Choroid plexus epithelial cell (primary cell): ENCODE results near the gene SYNJ2.

ENCODE experiments used
- DNase-seq: peaks from one replicate; pipeline ENCODE4 v3.0.0-alpha.2; 2010; ENCODE audit warnings: low read depth
- H3K4me3 ChIP-seq: 2 replicates; pipeline ENCODE4 v1.5.1; 2011; ENCODE audit warnings: low read depth, mild to moderate bottlenecking, control low read depth, low read length, moderate library complexity
- TF ChIP-seq, protein P1 (sequence below): conservative IDR thresholded peaks from 2 replicates; pipeline ENCODE4 v1.5.1; 2011; ENCODE audit warnings: low read depth, mild to moderate bottlenecking, control low read depth, inconsistent platforms, low read length, moderate library complexity

The SYNJ2 gene

DNA sequence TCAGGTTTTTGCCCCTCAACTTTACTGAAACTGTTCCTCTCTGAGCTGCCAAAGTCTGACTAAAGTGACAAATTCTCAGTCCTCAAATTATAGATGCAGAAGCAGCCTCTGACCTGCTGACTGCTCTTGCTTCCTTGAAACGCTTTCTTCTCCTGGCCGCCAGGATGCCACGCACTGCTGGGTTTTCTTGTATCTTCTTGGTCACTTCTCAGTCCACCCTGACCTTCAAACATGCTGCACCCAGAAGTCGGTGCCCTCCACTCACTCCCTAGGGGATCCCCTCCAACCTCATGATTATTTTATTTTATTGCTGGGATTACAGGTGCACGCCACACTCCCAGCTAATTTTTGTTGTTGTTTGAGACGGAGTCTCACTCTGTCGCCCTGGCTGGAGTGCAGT is 24.7 kb downstream of the SYNJ2 start:
- TF ChIP-seq, protein P1, sequence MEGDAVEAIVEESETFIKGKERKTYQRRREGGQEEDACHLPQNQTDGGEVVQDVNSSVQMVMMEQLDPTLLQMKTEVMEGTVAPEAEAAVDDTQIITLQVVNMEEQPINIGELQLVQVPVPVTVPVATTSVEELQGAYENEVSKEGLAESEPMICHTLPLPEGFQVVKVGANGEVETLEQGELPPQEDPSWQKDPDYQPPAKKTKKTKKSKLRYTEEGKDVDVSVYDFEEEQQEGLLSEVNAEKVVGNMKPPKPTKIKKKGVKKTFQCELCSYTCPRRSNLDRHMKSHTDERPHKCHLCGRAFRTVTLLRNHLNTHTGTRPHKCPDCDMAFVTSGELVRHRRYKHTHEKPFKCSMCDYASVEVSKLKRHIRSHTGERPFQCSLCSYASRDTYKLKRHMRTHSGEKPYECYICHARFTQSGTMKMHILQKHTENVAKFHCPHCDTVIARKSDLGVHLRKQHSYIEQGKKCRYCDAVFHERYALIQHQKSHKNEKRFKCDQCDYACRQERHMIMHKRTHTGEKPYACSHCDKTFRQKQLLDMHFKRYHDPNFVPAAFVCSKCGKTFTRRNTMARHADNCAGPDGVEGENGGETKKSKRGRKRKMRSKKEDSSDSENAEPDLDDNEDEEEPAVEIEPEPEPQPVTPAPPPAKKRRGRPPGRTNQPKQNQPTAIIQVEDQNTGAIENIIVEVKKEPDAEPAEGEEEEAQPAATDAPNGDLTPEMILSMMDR, result no peak
- DNase-seq, result no peak
- no peak overlapping the region for H3K4me3 ChIP-seq

DNA sequence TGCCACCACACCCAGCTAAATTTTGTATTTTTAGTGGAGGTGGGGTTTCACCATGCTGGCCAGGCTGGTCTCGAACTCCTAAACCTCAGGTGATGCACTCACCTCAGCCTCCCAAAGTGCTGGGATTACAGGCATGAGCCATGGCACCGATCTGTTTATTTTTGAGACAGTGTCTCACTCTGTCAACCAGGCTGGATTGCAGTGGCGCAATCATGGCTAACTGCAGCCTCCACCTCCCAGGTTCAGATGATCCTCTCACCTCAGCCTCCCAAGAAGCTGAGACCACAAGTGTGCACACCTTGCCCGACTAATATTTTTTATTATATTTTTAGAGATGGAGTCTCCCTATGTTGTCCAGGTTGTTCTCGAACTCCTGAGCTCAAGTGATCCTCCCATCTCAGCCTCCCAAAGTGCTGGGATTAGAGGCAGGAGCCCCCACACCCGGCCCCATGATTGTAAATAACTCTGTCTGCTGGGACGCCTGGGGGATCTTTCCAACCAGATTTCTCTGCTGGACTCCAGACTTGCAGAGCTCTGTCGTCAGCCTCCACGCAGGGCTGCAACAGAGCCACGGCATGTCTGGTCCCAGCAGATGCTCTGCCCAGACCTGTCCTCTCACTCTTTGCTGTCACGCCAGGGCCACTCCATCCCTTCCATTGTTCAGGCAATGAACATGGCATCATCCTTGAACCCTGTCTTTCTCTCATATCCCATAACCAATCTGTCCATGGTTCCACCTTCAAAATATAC is 25.3 kb downstream of the SYNJ2 start:
- TF ChIP-seq, protein P1, result no peak
- DNase-seq, result no peak
- no peak overlapping the region for H3K4me3 ChIP-seq

DNA sequence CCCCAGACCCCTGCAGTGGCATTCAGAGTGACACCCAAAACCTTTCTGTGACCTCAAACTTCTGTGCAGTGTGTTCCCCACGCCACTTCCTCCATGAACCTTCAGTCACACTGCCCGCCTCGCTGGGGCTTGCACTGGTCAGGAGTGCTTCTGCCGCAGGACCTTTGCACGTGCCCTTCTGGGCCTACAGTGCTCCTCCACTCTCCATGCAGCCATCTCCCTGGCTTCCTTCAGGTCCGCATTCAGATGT is 27.1 kb downstream of the SYNJ2 start:
- TF ChIP-seq, protein P1, result no peak
- H3K4me3 ChIP-seq, result no peak overlapping the region
- DNase-seq, result no peak

DNA sequence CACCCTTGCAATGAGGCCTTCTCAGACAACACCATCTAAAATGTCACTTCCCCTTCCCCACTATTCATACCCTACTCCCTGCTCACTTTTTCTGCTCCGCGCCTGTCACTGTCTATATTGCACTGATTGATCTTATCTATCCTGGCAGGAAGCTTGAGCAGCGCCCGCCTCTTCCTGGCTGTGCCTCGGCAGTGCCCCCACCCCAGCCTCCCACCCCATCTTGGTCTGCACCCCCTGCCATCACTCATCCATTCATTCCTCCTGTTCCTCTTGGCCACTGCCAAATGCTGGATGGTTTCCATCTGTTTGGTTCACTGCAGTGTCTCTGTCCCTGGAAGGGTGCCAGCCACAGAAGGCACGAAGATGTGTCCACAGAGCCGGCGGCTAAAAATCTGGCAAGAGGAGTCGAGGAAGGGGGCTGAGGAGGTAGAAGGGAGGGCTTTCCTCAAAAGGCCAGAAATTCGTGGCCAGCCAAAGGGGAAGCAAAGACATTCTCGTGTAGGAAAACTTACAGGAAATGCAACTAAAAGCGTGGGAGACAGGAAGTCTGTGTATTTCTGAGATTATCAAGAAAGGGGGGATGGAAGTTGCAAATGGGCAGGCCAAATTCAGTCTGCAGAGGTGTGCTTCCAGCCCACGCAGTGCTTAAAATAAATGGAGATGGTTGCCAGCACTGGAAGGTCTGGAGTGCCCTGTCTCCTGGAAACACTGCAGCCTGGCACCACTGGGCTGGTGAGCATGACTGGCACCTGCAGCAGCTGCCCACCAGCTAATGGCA is 27.6 kb downstream of the SYNJ2 start:
- TF ChIP-seq, protein P1, result no peak
- DNase-seq, result peak; percentile 54
- H3K4me3 ChIP-seq, result no peak overlapping the region

DNA sequence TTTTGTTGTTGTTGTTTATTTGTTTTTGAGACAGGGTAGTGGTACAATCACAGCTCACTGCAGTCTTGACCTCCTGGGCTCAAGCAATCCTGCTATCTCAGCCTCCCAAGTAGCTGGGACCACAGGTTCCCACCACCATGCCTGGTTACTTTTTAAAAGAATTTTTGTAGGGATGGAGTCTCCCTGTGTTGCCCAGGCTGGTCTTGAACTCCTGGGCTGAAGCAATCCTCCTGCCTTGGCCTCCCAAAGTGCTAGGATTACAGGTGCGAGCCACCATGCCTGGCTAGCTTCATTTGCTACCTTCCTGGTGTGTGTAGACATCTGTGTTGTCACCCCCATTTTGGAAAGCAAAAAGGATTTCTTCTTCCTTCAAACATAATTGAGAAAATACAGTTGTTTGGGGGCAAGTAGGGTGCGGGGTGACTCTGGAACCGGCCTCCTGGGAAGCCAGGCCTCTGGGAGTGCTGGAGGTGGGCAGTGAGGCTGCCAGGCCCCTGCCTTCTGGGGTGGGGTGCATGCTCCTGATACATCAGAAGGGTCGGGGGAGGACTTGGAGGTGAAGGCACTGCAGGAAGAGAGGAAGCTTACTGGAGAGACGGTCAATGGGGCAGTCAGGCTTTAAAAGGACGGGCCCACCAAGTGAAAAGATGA is 28.4 kb downstream of the SYNJ2 start:
- DNase-seq, result no peak
- TF ChIP-seq, protein P1, result no peak
- no peak overlapping the region for H3K4me3 ChIP-seq

DNA sequence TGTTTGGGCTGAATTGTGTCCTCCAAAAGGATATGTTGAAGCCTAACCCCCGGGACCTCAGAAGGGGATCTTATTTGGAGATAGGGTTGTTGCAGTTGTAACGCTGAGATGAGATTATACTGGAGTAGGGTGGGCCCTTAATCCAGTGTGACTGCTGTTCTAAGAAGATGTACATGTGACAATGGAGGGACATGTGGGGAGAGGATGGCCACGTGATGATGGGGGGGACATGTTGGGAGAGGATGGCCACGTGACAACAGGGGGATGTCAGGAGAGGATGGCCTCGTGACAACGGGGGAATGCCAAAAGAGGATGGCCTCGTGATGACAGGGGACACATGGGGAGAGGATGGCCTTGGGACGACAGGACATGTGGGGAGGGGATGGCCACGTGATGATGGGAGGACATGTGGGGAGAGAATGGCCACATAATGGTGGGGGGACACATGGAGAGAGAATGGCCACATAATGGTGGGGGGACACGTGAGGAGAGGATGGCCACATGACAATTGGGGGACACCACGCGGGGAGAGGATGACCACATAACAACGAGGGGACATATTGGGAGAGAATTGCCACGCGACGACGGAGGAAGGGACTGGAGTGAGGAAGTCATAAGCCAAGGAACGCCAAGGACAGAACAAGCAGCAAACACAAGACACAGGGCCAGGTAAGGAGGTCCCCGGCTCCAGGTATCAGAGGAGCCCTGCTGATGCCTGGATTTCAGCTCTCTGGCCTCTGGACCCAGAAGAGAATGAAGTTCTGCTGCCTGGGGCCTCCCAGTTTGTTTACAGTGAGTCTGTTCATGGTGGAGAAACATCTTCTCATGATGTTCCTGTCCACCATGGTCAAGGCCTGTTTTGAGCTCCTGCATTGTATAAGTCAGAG is 29.2 kb downstream of the SYNJ2 start:
- no peak for DNase-seq
- TF ChIP-seq, protein P1, result no peak
- H3K4me3 ChIP-seq, result no peak overlapping the region
